Erythroblast (primary cell): Measurements from ENCODE around the gene AHNAK2.
"Not testable (repeated sequence)": the region's sequence is repeated elsewhere in the genome, so short reads cannot be mapped to it uniquely, and the experiment has no call there.

Experiments
- DNase-seq, 2 experiments: peaks; one replicate each; lab custom pipeline; 2025; lab: John Stamatoyannopoulos, UW
- GATA1 ChIP-seq: IDR thresholded peaks from 2 replicates; pipeline ENCODE4 v1.6.1; 2011; ENCODE audit warnings: low read depth, mild to moderate bottlenecking, control low read depth, low read length, moderate library complexity
- POLR2A ChIP-seq: IDR thresholded peaks from 2 replicates; pipeline ENCODE4 v1.6.1; 2011; ENCODE audit warnings: mild to moderate bottlenecking, low read length

AHNAK2 gene

DNA sequence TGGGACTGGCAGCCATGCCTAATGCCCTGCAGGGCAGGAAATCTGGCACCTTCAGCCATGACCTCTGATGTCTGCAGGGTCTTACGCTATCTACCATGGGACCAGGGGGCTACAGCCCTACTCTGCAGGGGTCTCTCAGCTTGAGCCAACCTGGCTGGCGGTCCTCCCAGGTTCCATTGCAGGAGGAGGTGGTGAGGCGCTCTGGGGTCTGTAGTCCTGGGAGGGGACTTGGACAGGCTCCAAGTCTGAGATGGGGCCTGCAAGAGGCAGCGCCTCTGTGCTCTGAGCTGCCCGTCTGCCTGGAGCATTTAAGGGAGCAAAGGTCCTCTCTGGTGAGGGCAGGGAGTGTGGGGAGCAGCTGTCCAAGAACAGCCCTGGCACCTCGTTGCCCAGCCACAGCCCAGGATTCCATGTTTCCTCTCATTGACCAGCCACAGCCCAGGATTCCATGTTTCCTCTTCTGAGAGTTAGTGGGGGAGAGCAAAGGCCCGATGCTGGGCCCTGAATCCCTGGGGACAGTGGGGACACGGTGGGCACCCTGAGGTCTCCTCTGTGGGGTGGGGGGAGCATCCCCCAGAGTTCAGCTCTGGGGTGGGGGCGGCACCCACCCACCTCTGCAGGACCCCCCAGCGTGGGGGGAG, 52.8 kb downstream of the AHNAK2 start:
- no peak for DNase-seq
- no peak for TF ChIP-seq GATA1
- no peak for TF ChIP-seq POLR2A

DNA sequence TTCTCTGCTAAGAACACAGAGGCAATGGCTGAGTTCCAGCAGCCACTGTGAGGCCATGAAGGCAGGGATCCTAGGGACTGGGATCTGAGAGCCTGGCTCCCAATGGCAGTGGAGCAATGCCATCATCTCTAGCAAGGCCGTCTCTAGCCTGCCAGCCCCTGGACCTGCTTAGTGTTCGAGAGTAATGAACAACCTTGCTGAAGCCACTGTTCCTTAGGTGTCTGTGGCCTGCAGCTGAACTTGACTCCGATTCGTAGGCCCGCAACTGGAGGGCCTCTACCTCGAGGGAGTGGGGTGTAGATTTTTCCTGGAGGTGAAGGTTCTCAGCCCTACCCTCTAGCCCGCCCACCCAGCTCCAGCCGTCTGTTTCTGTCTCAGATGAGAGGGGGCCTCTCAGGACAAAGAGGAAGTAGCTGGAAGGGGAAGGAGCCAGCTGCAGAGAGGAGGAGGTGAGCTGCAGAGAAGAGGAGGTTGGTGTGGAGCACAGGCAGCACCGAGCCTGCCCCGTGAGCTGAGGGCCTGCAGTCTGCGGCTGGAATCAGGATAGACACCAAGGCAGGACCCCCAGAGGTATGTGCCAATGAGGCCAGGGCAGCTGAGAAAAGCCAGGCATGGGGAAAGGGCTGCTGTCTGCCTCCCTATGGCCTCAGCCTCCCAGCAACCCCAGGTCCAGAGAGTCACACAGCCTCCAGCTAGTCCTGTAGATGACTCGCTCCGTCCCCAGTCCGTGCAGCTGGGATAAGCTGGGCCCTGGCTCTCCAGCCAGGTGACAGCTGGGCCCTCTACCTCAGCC, 53.6 kb downstream of the AHNAK2 start, which contains the start of gene PLD4:
TSS of gene PLD4 (plus strand) at position 459 of the 793 bp plus-strand sequence. CDS start 2,262 bp downstream, outside the sequence.
- TF ChIP-seq POLR2A: no peak
- no peak for TF ChIP-seq GATA1

DNA sequence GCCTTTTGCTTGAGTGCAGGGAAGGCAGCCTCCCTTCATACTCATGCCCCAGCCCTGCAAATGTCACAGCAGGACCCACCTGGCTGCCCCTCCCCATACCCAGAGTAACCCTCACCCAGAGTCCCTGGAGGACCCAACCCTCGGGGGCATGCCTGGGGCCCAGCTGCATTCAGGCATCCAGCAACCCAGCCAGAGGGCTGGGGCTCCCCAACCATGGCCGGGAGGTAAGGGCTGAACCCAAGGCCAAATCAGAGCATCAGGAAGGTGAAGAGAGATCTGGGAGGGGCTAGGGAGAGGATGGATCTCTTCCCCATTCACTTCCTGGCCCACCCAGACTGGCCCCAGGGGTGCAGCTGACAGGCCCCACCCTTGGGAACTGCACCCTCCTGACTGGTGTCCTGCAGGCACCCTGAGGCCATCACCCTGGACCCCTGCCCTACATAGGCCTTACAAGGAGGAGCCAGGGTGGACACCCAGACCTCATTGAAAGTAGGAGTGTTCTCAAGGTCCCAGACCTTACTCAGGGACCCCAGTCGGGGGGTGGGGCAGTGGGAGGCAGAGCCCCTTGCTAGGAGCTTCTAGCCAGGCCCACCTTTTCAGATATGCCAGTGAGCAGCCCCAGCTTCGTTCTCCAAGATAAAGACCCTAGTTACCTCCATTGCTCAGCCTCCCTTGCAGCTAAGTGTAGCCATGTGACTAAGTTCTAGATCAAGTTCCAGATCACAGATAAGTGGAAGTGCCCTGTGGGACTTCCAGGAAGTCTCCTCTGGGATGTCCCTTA, 54.3 kb downstream of the AHNAK2 start:
- DNase-seq: no peak
- TF ChIP-seq GATA1 (no peak), POLR2A (no peak)

More for the DNA sequence above, 53.6 kb downstream of the AHNAK2 start, which contains the start of gene PLD4:
- no peak for DNase-seq

DNA sequence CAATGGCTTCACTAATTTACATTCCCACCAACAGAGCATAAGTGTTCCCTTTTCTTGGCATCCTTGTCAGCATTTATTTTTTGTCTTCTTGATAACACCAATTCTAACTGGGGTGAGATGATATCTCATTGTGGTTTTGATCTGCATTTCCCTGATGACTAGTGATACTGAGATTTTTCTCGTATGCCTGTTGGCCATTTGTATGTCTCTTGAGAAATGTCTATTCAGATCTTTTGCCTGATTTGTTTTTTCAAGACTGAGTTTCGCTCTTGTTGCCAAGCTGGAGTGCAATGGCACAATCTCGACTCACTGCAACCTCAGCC, 58.2 kb downstream of the AHNAK2 start:
- TF ChIP-seq POLR2A (no peak), GATA1 (no peak)
- no peak for DNase-seq

DNA sequence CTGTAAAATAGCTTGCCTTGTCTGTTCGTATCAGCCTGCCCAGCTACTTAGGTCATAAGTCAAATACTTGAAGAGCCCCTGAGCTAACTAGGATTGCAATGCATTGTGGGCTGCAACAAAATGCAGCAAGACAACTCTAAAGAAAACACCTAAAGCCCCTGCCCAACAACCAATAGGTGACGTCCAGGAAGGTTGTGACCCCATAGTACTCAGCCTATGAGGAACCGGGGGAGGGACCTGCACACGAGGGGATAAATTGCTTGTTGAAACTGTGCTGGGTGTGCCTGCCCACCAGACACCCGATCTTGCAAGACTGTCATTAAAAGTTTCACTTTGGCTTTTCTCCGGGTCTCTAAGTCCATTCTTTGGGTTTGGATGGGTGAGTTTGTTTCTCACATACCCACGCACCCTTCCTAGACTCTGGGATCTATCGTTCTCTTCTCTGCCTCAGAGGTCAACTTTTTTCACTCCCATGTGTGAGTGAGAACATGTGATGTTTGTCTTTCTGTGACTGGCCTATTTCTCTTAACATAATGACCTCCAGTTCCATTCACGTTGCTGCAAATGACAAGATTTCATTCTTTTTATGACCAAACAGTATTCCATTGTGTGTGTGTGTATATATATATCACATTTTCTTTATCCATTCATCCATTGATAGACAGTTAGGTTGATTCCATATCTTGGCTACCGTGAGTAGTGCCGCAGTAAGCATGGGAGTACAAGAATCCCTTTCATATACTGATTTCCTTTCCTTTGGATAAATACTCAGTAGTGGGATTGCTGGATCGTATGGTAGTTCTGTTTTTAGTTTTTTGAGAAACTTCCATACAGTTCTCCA, 58.8 kb downstream of the AHNAK2 start:
- DNase-seq: not testable (repeated sequence)

DNA sequence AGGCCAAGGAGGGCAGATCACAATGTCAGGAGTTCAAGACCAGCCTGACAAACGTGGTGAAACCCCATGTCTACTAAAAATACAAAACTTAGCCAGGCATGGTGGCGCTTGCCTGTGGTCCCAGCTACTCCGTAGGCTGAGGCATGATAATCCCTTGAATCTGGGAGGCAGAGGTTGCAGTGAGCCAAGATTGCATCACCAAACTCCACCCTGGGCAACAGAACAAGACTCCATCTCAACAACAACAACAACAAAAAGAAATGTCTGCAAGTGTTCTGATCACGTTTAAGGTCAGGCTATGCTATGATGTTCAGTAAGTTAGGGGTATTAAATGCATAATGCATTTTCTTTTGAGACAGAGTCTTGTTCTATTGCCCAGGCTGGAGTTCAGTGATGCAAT, 60.2 kb downstream of the AHNAK2 start:
- DNase-seq: no peak
- no peak for TF ChIP-seq POLR2A
- TF ChIP-seq GATA1: no peak

DNA sequence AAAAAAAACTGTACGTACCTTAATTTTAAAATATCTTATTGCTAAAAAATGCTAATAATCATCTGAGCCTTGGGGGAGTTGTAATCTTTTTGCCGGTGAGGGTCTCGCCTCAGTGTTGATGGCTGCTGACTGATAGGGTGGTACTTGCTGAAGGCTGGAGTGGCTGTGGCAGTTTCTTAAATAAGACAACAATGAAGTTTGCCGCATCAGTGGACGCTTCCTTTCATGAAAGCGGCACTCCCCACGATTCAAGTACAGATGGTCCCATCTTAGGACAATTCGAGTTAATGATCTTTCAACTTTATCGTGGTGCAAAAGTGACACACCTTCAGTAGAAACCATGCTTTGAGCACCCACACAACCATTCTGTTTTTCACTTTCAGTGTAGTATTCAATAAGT, 61.1 kb downstream of the AHNAK2 start:
- DNase-seq: no peak
- no peak for TF ChIP-seq GATA1
- TF ChIP-seq POLR2A: no peak

DNA sequence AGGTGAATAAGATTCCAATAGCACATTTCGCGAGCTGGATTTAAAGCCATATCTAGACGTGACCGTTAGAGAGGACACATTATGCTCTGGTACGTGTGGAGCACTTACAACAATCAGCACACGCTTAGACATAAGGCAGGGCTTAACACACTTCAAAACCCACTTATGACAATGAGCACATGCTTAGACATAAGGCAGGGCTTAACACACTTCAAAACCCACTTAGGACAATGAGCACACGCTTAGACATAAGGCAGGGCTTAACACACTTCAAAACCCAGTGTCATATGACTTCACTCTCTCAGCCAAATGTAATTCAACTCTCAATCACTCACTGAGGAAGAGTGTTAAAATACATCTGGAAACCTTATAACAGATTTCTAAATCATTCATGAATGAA, 64.7 kb downstream of the AHNAK2 start:
- TF ChIP-seq GATA1 (no peak), POLR2A (no peak)
- no peak for DNase-seq

DNA sequence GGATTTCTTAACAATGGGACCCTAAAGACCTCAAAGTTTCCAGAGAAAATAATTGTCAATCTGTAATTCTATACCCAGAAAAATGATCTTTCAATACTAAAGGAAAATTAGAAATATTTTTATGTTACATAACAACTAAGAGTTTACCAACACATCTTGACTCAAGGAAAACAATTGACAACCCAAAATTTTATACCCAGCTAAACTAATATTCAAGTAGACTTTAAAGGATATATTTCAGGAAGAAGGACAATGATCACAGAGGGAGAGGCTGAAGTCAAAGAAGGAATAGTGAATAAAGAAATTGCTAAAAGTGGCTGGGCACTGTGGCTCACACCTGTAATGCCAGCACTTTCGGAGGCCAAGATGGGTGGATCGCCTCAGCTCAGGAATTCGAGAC, 66.1 kb downstream of the AHNAK2 start:
- no peak for DNase-seq
- TF ChIP-seq POLR2A (no peak), GATA1 (no peak)

DNA sequence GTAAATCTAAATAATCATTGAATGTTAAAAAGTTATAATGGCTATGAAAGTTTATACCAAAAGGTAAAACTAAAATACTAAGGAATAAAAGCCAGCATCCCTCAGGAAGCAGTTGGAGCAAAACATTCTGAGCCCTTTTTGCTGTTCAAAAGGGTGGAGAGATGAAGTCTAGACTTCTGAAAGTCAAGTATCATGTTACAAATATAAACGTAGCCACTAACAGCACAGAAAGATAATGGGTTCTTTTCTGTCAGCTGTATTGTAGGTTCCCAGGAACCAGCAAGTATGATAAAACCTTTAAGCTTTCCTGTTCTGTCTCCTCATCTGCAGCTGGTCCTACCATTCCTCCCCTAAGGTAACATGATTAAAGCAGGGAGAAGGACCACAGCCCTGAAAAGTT, 69.9 kb downstream of the AHNAK2 start:
- no peak for DNase-seq
- TF ChIP-seq POLR2A (no peak), GATA1 (no peak)

DNA sequence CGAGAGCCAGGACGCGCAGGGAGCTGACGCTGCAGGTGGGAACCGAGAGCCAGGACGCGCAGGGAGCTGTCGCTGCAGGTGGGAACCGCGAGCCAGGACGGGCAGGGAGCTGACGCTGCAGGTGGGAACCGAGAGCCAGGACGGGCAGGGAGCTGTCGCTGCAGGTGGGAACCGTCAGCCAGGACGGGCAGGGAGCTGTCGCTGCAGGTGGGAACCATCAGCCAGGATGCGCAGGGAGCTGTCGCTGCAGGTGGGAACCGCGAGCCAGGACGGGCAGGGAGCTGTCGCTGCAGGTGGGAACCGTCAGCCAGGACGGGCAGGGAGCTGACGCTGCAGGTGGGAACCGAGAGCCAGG, 72.6 kb downstream of the AHNAK2 start:
- DNase-seq: not testable (repeated sequence)

DNA sequence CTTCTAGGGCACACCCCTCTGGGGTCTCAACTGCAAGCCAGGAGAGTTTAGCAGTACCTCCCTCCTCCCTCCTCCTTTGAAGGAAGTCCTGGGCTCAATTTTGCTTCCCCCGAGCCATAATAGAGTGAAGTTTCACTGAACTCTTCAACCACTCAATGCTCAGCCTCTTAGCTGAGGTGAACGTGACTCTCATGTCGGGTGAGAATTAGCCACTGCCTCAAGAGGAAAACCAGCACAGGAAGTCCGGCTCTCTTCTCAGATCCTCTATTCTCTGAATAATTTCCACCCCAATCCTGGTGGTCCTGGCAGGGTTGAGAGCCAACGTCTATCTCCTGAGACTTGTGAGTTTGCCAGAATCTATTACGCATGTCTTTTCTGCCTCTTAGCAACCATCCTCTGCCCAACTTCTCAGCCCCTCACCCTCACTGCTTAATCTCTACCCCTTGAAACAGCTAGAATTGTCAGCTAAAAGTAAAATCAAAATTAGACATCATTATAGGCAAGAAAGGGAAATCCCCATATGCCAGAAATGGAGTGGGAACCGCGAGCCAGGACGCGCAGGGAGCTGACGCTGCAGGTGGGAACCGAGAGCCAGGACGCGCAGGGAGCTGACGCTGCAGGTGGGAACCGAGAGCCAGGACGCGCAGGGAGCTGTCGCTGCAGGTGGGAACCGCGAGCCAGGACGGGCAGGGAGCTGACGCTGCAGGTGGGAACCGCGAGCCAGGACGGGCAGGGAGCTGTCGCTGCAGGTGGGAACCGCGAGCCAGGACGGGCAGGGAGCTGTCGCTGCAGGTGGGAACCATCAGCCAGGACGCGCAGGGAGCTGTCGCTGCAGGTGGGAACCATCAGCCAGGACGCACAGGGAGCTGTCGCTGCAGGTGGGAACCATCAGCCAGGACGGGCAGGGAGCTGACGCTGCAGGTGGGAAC, 73.3 kb downstream of the AHNAK2 start:
- not testable (repeated sequence) for DNase-seq

DNA sequence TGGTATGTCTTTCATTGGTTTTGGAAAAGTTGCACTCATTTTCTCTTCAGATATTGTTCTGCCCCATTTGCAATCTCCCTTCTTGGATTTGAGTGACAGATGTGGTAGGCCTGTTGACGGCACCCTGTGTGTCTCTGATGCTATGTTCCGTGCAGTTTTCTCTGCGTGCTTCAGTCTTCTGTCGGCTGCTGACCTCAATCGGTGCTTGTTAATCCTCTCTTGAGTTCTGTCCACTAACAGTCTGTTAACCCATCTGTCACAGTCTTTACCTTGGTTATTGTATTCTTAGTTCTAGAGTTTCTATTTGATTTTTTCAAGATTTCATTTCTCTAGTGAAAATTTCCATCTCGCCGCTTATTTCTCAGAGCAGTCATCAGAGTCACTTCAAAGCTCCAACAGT, 74.2 kb downstream of the AHNAK2 start:
- no peak for TF ChIP-seq GATA1
- no peak for TF ChIP-seq POLR2A
- no peak for DNase-seq
